ENCODE results near the gene TOM1L2.
A peak's percentile ranks its signal among the peaks of the same experiment; 100 is the strongest.

TOM1L2 gene

GRCh38 chr17:17849147-17849820, 122.9 kb downstream of the TOM1L2 start:
- peak; percentile 56 to 68 for DNase-seq (ENCODE audit: low read depth in 2 of 2)

- no peak for DNase-seq (ENCODE audit: low read depth in 2 of 2)
Measured at GRCh38 chr17:17848311-17849082, 123.7 kb downstream of the TOM1L2 start.

GRCh38 chr17:17847726-17848125, 124.5 kb downstream of the TOM1L2 start:
- DNase-seq (ENCODE audit: low read depth in 2 of 2), result no peak

GRCh38 chr17:17847118-17847689, 125.0 kb downstream of the TOM1L2 start:
- no peak for DNase-seq (ENCODE audit: low read depth in 2 of 2)

- DNase-seq (ENCODE audit: low read depth in 2 of 2), result no peak
Measured at GRCh38 chr17:17846645-17847044, 125.6 kb downstream of the TOM1L2 start.

- no peak for DNase-seq (ENCODE audit: low read depth in 2 of 2)
Measured at GRCh38 chr17:17846003-17846402, 126.2 kb downstream of the TOM1L2 start.

GRCh38 chr17:17845046-17845775, 127.0 kb downstream of the TOM1L2 start:
- DNase-seq (ENCODE audit: low read depth in 2 of 2), result no peak

- no peak for DNase-seq (ENCODE audit: low read depth in 2 of 2)
Measured at GRCh38 chr17:17844500-17844899, 127.7 kb downstream of the TOM1L2 start.

GRCh38 chr17:17844079-17844478, 128.1 kb downstream of the TOM1L2 start:
- DNase-seq (ENCODE audit: low read depth in 2 of 2), result no peak

- no peak for DNase-seq (ENCODE audit: low read depth in 2 of 2)
Measured at GRCh38 chr17:17843096-17843495, 129.1 kb downstream of the TOM1L2 start.

GRCh38 chr17:17842111-17842876, 129.9 kb downstream of the TOM1L2 start:
- DNase-seq (ENCODE audit: low read depth in 2 of 2), result no peak

- no peak for DNase-seq (ENCODE audit: low read depth in 2 of 2)
Measured at GRCh38 chr17:17841601-17842025, 130.6 kb downstream of the TOM1L2 start.

GRCh38 chr17:17840751-17841591, 131.2 kb downstream of the TOM1L2 start:
- no peak for DNase-seq (ENCODE audit: low read depth in 2 of 2)

GRCh38 chr17:17839791-17840707, 132.2 kb downstream of the TOM1L2 start:
- peak; percentile 64 to 79 for DNase-seq (ENCODE audit: low read depth in 2 of 2)

GRCh38 chr17:17837966-17838962, 133.9 kb downstream of the TOM1L2 start:
- no peak for DNase-seq (ENCODE audit: low read depth in 2 of 2)

GRCh38 chr17:17837380-17837821, 134.8 kb downstream of the TOM1L2 start:
- DNase-seq (ENCODE audit: low read depth in 2 of 2), result no peak

GRCh38 chr17:17836818-17837379, 135.3 kb downstream of the TOM1L2 start, which contains the start of gene SREBF1:
TSS of gene SREBF1 (minus strand) at chr17:17836986. CDS start at chr17:17836817, 169 bp downstream.
- peak; percentile 46 to 60 for DNase-seq (ENCODE audit: low read depth in 2 of 2)
